ENCODE data around the gene PDSS2. TPM values are rescaled to one million over a fixed set of nuclear protein-coding genes. Genes with fewer than 3 reads are reported as not detected.

Gene PDSS2
- total RNA-seq, 1 experiment from 2014 or later = 17.7 TPM

- no peaks in the 10 kb centered on the region for H3K9me3 ChIP-seq (ENCODE audit: control insufficient read depth, insufficient read depth, low read depth, low read length)
- no peak overlapping the region for H3K27ac ChIP-seq (ENCODE audit: low read length)
- intact Hi-C loops (cut with micrococcal nuclease; ENCODE audit: unreplicated experiment) (no loop called here), in situ Hi-C loops (cut with HindIII; ENCODE audit: low pct_unique_long_range_greater_than_20kb, low sequenced_read_pairs) (no loop called here)
- H3K4me1 ChIP-seq (ENCODE audit: control insufficient read depth, insufficient read depth, low read length) = no peaks in the 10 kb centered on the region
- TF ChIP-seq SIN3A (IDR thresholded peaks at IDR 0.05; ENCODE audit: borderline replicate concordance, insufficient read depth, low read depth, low read length) = no peak
- no peak for TF ChIP-seq CTCF (IDR thresholded peaks at IDR 0.05)
- TF ChIP-seq POLR2AphosphoS5 (IDR thresholded peaks at IDR 0.05; ENCODE audit: low read depth, low read length) = no peak
- TF ChIP-seq, protein P1, sequence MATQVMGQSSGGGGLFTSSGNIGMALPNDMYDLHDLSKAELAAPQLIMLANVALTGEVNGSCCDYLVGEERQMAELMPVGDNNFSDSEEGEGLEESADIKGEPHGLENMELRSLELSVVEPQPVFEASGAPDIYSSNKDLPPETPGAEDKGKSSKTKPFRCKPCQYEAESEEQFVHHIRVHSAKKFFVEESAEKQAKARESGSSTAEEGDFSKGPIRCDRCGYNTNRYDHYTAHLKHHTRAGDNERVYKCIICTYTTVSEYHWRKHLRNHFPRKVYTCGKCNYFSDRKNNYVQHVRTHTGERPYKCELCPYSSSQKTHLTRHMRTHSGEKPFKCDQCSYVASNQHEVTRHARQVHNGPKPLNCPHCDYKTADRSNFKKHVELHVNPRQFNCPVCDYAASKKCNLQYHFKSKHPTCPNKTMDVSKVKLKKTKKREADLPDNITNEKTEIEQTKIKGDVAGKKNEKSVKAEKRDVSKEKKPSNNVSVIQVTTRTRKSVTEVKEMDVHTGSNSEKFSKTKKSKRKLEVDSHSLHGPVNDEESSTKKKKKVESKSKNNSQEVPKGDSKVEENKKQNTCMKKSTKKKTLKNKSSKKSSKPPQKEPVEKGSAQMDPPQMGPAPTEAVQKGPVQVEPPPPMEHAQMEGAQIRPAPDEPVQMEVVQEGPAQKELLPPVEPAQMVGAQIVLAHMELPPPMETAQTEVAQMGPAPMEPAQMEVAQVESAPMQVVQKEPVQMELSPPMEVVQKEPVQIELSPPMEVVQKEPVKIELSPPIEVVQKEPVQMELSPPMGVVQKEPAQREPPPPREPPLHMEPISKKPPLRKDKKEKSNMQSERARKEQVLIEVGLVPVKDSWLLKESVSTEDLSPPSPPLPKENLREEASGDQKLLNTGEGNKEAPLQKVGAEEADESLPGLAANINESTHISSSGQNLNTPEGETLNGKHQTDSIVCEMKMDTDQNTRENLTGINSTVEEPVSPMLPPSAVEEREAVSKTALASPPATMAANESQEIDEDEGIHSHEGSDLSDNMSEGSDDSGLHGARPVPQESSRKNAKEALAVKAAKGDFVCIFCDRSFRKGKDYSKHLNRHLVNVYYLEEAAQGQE (IDR thresholded peaks at IDR 0.05; ENCODE audit: insufficient read depth in 1 of 2, low read depth in 2 of 2, low read length in 1 of 2) = no peak
- TF ChIP-seq TCF7L2 (IDR thresholded peaks at IDR 0.05; ENCODE audit: low read depth, low read length) = no peak
- CTCF ChIA-PET = no interaction called here
- H3K36me3 ChIP-seq (ENCODE audit: control insufficient read depth, insufficient read depth, low read length) = no peaks in the 10 kb centered on the region
- no TSS peak for BruUV-seq (replicated peaks)
- POLR2A ChIA-PET = interaction anchor here (0.6 kb wide), 1 partner anchor 19 kb away, joined by 8 read pairs; no protein-coding TSS in a partner anchor
- no peak for DNase-seq (ENCODE audit: low read depth, low spot score)
- H3K4me3 ChIP-seq (ENCODE audit: low read depth in 2 of 2, low read length in 2 of 2) = no peak overlapping the region
- ATAC-seq = no peak
- no peaks in the 10 kb centered on the region for H3K27me3 ChIP-seq (ENCODE audit: control insufficient read depth, insufficient read depth, low read length)
Observed at GRCh38 chr6:107272246-107272645, 187.1 kb downstream of the PDSS2 start.

- Histone ChIP-seq H3K4me3 (ENCODE audit: low read depth in 2 of 2, low read length in 2 of 2) (no peak overlapping the region), H3K9me3 (ENCODE audit: control insufficient read depth, insufficient read depth, low read depth, low read length) (no peaks in the 10 kb centered on the region), H3K27me3 (ENCODE audit: control insufficient read depth, insufficient read depth, low read length) (no peaks in the 10 kb centered on the region), H3K4me1 (ENCODE audit: control insufficient read depth, insufficient read depth, low read length) (no peaks in the 10 kb centered on the region), H3K36me3 (ENCODE audit: control insufficient read depth, insufficient read depth, low read length) (no peaks in the 10 kb centered on the region), H3K27ac (ENCODE audit: low read length) (no peak overlapping the region)
- CTCF ChIA-PET = no interaction called here
- intact Hi-C loops (cut with micrococcal nuclease; ENCODE audit: unreplicated experiment) = no loop called here
- in situ Hi-C loops (cut with HindIII; ENCODE audit: low pct_unique_long_range_greater_than_20kb, low sequenced_read_pairs) = no loop called here
- TF ChIP-seq, protein P1 (IDR thresholded peaks at IDR 0.05; ENCODE audit: insufficient read depth in 1 of 2, low read depth in 2 of 2, low read length in 1 of 2) = no peak
- TF ChIP-seq TCF7L2 (IDR thresholded peaks at IDR 0.05; ENCODE audit: low read depth, low read length) (no peak), POLR2AphosphoS5 (IDR thresholded peaks at IDR 0.05; ENCODE audit: low read depth, low read length) (no peak), SIN3A (IDR thresholded peaks at IDR 0.05; ENCODE audit: borderline replicate concordance, insufficient read depth, low read depth, low read length) (no peak), CTCF (IDR thresholded peaks at IDR 0.05) (no peak)
- ATAC-seq (no peak), DNase-seq (ENCODE audit: low read depth, low spot score) (no peak)
- BruUV-seq (replicated peaks) = no TSS peak
- POLR2A ChIA-PET = interaction anchor here (0.6 kb wide), 1 partner anchor 20 kb away, joined by 8 read pairs; no protein-coding TSS in a partner anchor
Observed at GRCh38 chr6:107271208-107271790, 188.1 kb downstream of the PDSS2 start.

Data from Panc1 (cell line).